HEK293 (cell line): ENCODE results near the gene USP12.

Source experiments
- CTCF ChIA-PET: fragments of 350-600 bp; formaldehyde crosslinking; extraction: SDS; loops from one replicate; lab custom pipeline; 2021; ENCODE audit warnings: antibody characterized with exemption; lab: Yijun Ruan, JAX
- POLR2A ChIA-PET: fragments of 300-600 bp; formaldehyde crosslinking; extraction: SDS; loops from one replicate; lab custom pipeline; 2020; ENCODE audit warnings: antibody characterized with exemption, inconsistent platforms; lab: Yijun Ruan, JAX
- H3K27ac ChIP-seq: fragments of 200-500 bp; sonication (Bioruptor generic); 2 replicates; pipeline ENCODE4 v1.5.1; 2014; ENCODE audit warnings: low read depth, low read length, control low read depth, inconsistent platforms; ENCODE audit errors: extremely low read depth
- H3K36me3 ChIP-seq, 2 experiments: fragments of 200-500 bp in 1 of 2; sonication (Bioruptor generic) in 1 of 2; 1 replicate in 1 of 2; 2 replicates in 1 of 2; pipeline ENCODE4 v1.5.1; 2014 to 2017; ENCODE audit warnings: inconsistent platforms in 2 of 2, low read length in 2 of 2; ENCODE audit not compliant: control insufficient read depth in 2 of 2, insufficient read depth in 1 of 2
- H3K4me1 ChIP-seq: fragments of 200-500 bp; sonication (Bioruptor generic); 2 replicates; pipeline ENCODE4 v1.5.1; 2014; ENCODE audit warnings: mild to moderate bottlenecking, low read length, inconsistent platforms; ENCODE audit not compliant: control insufficient read depth, insufficient read depth
- H3K4me3 ChIP-seq: 2 replicates; pipeline ENCODE4 v1.5.1; 2011; ENCODE audit warnings: low read depth, mild to moderate bottlenecking, control low read depth, low read length, moderate library complexity
- H3K9me3 ChIP-seq: fragments of 200-500 bp; sonication (Bioruptor generic); 2 replicates; pipeline ENCODE4 v1.5.1; 2014; ENCODE audit warnings: low read depth, low read length, inconsistent platforms; ENCODE audit not compliant: control insufficient read depth, insufficient read depth
- AEBP2 ChIP-seq: fragments of 450-650 bp; formaldehyde crosslinking; IDR thresholded peaks from 2 replicates; pipeline ENCODE4 v1.5.1; 2016; ENCODE audit warnings: missing biosample characterization, missing genetic modification characterization, borderline replicate concordance
- ELK4 ChIP-seq: IDR thresholded peaks from 2 replicates; pipeline ENCODE4 v1.6.1; 2011; ENCODE audit warnings: mild to moderate bottlenecking, low read depth, low read length, borderline replicate concordance
- IKZF3 ChIP-seq: fragments of 450-650 bp; IDR thresholded peaks from 2 replicates; pipeline ENCODE4 v1.5.0; 2018; ENCODE audit warnings: missing biosample characterization, mild to moderate bottlenecking, missing genetic modification characterization, moderate library complexity
- KLF17 ChIP-seq: fragments of 450-650 bp; formaldehyde crosslinking; IDR thresholded peaks from 2 replicates; pipeline ENCODE4 v1.5.1; 2016; ENCODE audit warnings: missing biosample characterization, missing genetic modification characterization
- MZF1 ChIP-seq: fragments of 450-650 bp; formaldehyde crosslinking; IDR thresholded peaks from 2 replicates; pipeline ENCODE4 v1.5.1; 2017; ENCODE audit warnings: missing biosample characterization, missing genetic modification characterization, borderline replicate concordance
- SCRT1 ChIP-seq: fragments of 450-650 bp; formaldehyde crosslinking; IDR thresholded peaks from 2 replicates; pipeline ENCODE4 v1.5.1; 2016; ENCODE audit warnings: missing biosample characterization, missing genetic modification characterization, borderline replicate concordance
- SCRT2 ChIP-seq: fragments of 450-650 bp; formaldehyde crosslinking; IDR thresholded peaks from 2 replicates; pipeline ENCODE4 v1.5.1; 2016; ENCODE audit warnings: missing biosample characterization, missing genetic modification characterization
- ZBTB20 ChIP-seq: fragments of 450-650 bp; formaldehyde crosslinking; IDR thresholded peaks from 2 replicates; pipeline ENCODE4 v1.5.1; 2016; ENCODE audit warnings: missing biosample characterization, missing genetic modification characterization
- ZFP3 ChIP-seq: fragments of 450-650 bp; formaldehyde crosslinking; IDR thresholded peaks from 2 replicates; pipeline ENCODE4 v1.5.1; 2016; ENCODE audit warnings: low read depth, missing biosample characterization, missing genetic modification characterization
- ZFP69B ChIP-seq: fragments of 450-650 bp; formaldehyde crosslinking; IDR thresholded peaks from 2 replicates; pipeline ENCODE4 v1.5.1; 2016; ENCODE audit warnings: missing biosample characterization, missing genetic modification characterization
- ZNF202 ChIP-seq: fragments of 450-650 bp; formaldehyde crosslinking; IDR thresholded peaks from 2 replicates; pipeline ENCODE4 v1.5.1; 2016; ENCODE audit warnings: missing biosample characterization, missing genetic modification characterization, borderline replicate concordance
- ZNF211 ChIP-seq: fragments of 450-650 bp; formaldehyde crosslinking; IDR thresholded peaks from 2 replicates; pipeline ENCODE4 v1.5.1; 2016; ENCODE audit warnings: low read depth, missing biosample characterization, missing genetic modification characterization
- ZNF214 ChIP-seq: fragments of 450-650 bp; formaldehyde crosslinking; IDR thresholded peaks from 2 replicates; pipeline ENCODE4 v1.5.1; 2017; ENCODE audit warnings: missing biosample characterization, mild to moderate bottlenecking, missing genetic modification characterization, borderline replicate concordance
- ZNF223 ChIP-seq: fragments of 450-650 bp; formaldehyde crosslinking; IDR thresholded peaks from 2 replicates; pipeline ENCODE4 v1.5.1; 2016; ENCODE audit warnings: missing biosample characterization, missing genetic modification characterization
- ZNF266 ChIP-seq: fragments of 450-650 bp; formaldehyde crosslinking; IDR thresholded peaks from 2 replicates; pipeline ENCODE4 v1.5.1; 2016; ENCODE audit warnings: missing biosample characterization, missing genetic modification characterization, low read depth
- ZNF335 ChIP-seq: fragments of 450-650 bp; formaldehyde crosslinking; conservative IDR thresholded peaks from 2 replicates; pipeline ENCODE4 v1.5.1; 2016; ENCODE audit warnings: missing biosample characterization, missing genetic modification characterization
- ZNF473 ChIP-seq: fragments of 450-650 bp; formaldehyde crosslinking; IDR thresholded peaks from 2 replicates; pipeline ENCODE4 v1.5.1; 2017; ENCODE audit warnings: missing biosample characterization, missing genetic modification characterization
- ZNF555 ChIP-seq: fragments of 450-650 bp; formaldehyde crosslinking; conservative IDR thresholded peaks from 2 replicates; pipeline ENCODE4 v1.5.1; 2017; ENCODE audit warnings: missing biosample characterization, mild to moderate bottlenecking, missing genetic modification characterization, inconsistent platforms
- ZNF654 ChIP-seq: fragments of 450-650 bp; formaldehyde crosslinking; IDR thresholded peaks from 2 replicates; pipeline ENCODE4 v1.5.1; 2016; ENCODE audit warnings: low read depth, missing biosample characterization, missing genetic modification characterization
- ZNF670 ChIP-seq: fragments of 450-650 bp; formaldehyde crosslinking; IDR thresholded peaks from 2 replicates; pipeline ENCODE4 v1.5.1; 2016; ENCODE audit warnings: missing biosample characterization, missing genetic modification characterization, low read depth
- ZNF704 ChIP-seq: fragments of 450-650 bp; formaldehyde crosslinking; IDR thresholded peaks from 2 replicates; pipeline ENCODE4 v1.5.1; 2016; ENCODE audit warnings: missing biosample characterization, missing genetic modification characterization
- ZNF768 ChIP-seq: fragments of 450-650 bp; formaldehyde crosslinking; IDR thresholded peaks from 2 replicates; pipeline ENCODE4 v1.5.1; 2018; ENCODE audit warnings: missing biosample characterization, mild to moderate bottlenecking, missing genetic modification characterization

The USP12 gene

GRCh38 chr13:27176470-27177410 lies 5.1 kb upstream of the USP12 start (continued):
- TF ChIP-seq ZNF223 (no peak), ZNF654 (tag by site-specific recombination) (no peak), KLF17 (tag by site-specific recombination) (no peak), ZFP3 (tag by site-specific recombination) (no peak), ZNF214 (tag by site-specific recombination) (no peak), ZNF704 (tag by site-specific recombination) (no peak)

- Histone ChIP-seq H3K4me1 (no peaks in the 10 kb centered on the region; the same call in 1 of the 2 replicates), H3K4me3 (no peak overlapping the region), H3K9me3 (no peaks in the 10 kb centered on the region), H3K27ac (no peak overlapping the region), H3K36me3 (no peaks in the 10 kb centered on the region)
- ChIA-PET CTCF (no interaction called here), POLR2A (no interaction called here)
- TF ChIP-seq ZBTB20 (tag by site-specific recombination) (no peak), ZNF670 (tag by site-specific recombination) (no peak), MZF1 (tag by site-specific recombination) (no peak), AEBP2 (tag by site-specific recombination) (no peak), ZNF202 (tag by site-specific recombination) (no peak), ZNF555 (tag by site-specific recombination) (no peak)
Observed at GRCh38 chr13:27174766-27175455, 3.3 kb upstream of the USP12 start.

- Histone ChIP-seq H3K36me3 (no peaks in the 10 kb centered on the region), H3K4me1 (peaks cover 16% of the 10 kb centered on the region), H3K4me3 (peak overlapping the region; percentile 59), H3K27ac (no peak overlapping the region), H3K9me3 (no peaks in the 10 kb centered on the region)
- CTCF ChIA-PET: interaction anchor here (0.6 to 1.4 kb wide), 2 partner anchors 187 kb away, joined by 3 to 5 read pairs; no protein-coding TSS in a partner anchor
- POLR2A ChIA-PET: interaction anchor here (1.2 kb wide), 1 partner anchor 22 kb away, joined by 3 read pairs; no protein-coding TSS in a partner anchor
- TF ChIP-seq ZNF768 (tag by site-specific recombination) (no peak), ZNF211 (tag by site-specific recombination) (no peak), SCRT1 (tag by site-specific recombination) (0 out of 2 replicates have a peak, but pooled peaks have one; percentile 18), ZNF266 (no peak), SCRT2 (tag by site-specific recombination) (0 out of 2 replicates have a peak, but pooled peaks have one; percentile 18), ZNF335 (tag by site-specific recombination) (peak; percentile 75; the same call in 1 of the 2 replicates), ZBTB20 (tag by site-specific recombination) (no peak), IKZF3 (tag by site-specific recombination) (no peak), ZFP69B (tag by site-specific recombination) (no peak), ELK4 (no peak), ZNF473 (no peak)
Observed at GRCh38 chr13:27172495-27172842, 858 bp upstream of the USP12 start.
